RWPE2 (cell line): ENCODE data around the gene SLC10A6.
A peak's percentile ranks its signal among the peaks of the same experiment; 100 is the strongest.

Experiments
- ATAC-seq: fragments of 200-7000 bp; cut with Tn5 transposase; 3 replicates; pipeline ENCODE4 v1.9.1; 2021; ENCODE audit warnings: low read depth
- DNase-seq: peaks from one replicate; pipeline ENCODE4 v3.0.0-alpha.2; 2020; ENCODE audit warnings: low spot score
- H3K27ac ChIP-seq: fragments of 450-650 bp; 2 replicates; pipeline ENCODE4 v1.5.1; 2017; ENCODE audit warnings: mild to moderate bottlenecking; ENCODE audit not compliant: poor library complexity, severe bottlenecking
- H3K27me3 ChIP-seq: fragments of 250-450 bp; sonication (Bioruptor Pico); 2 replicates; pipeline ENCODE4 v1.5.1; 2021; ENCODE audit warnings: mild to moderate bottlenecking, moderate library complexity; ENCODE audit not compliant: insufficient read depth, poor library complexity, severe bottlenecking
- H3K36me3 ChIP-seq: fragments of 250-450 bp; sonication (Bioruptor Pico); 2 replicates; pipeline ENCODE4 v1.5.1; 2020; ENCODE audit warnings: low read depth, mild to moderate bottlenecking, moderate library complexity
- H3K4me1 ChIP-seq: fragments of 250-450 bp; sonication (Bioruptor Pico); 2 replicates; pipeline ENCODE4 v1.5.1; 2021; ENCODE audit warnings: mild to moderate bottlenecking, moderate library complexity; ENCODE audit not compliant: insufficient read depth, poor library complexity, severe bottlenecking
- H3K4me3 ChIP-seq: fragments of 250-450 bp; sonication (Bioruptor Pico); 2 replicates; pipeline ENCODE4 v1.5.1; 2021; ENCODE audit warnings: mild to moderate bottlenecking, moderate library complexity; ENCODE audit not compliant: severe bottlenecking
- H3K9me3 ChIP-seq: fragments of 250-450 bp; sonication (Bioruptor Pico); 2 replicates; pipeline ENCODE4 v1.5.1; 2021; ENCODE audit warnings: mild to moderate bottlenecking, moderate library complexity; ENCODE audit not compliant: severe bottlenecking
- CTCF ChIP-seq: fragments of 450-650 bp; IDR thresholded peaks from one replicate; pipeline ENCODE4 v1.5.1; 2017; ENCODE audit warnings: mild to moderate bottlenecking, moderate library complexity; ENCODE audit not compliant: poor library complexity, severe bottlenecking

Gene SLC10A6

DNA sequence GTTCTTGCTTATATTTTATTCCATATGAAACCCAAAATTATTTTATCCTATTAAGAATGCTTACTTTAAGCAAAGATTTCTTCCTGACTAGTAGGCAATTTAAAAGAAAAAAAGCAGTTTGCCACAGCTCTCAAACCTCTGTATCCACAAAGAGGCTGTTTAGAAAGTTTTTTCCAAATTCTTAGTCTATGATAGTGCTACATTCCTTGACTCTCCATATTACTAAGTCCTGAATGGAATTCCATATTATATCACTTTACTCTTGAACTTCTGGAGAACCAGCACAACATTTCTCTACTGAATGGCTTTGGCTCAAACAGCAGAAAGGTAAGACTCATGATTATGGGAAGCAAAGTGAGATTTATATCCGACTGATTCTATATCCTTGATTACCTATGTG, 8.3 kb downstream of the SLC10A6 start:
- DNase-seq = no peak
- TF ChIP-seq CTCF = no peak

DNA sequence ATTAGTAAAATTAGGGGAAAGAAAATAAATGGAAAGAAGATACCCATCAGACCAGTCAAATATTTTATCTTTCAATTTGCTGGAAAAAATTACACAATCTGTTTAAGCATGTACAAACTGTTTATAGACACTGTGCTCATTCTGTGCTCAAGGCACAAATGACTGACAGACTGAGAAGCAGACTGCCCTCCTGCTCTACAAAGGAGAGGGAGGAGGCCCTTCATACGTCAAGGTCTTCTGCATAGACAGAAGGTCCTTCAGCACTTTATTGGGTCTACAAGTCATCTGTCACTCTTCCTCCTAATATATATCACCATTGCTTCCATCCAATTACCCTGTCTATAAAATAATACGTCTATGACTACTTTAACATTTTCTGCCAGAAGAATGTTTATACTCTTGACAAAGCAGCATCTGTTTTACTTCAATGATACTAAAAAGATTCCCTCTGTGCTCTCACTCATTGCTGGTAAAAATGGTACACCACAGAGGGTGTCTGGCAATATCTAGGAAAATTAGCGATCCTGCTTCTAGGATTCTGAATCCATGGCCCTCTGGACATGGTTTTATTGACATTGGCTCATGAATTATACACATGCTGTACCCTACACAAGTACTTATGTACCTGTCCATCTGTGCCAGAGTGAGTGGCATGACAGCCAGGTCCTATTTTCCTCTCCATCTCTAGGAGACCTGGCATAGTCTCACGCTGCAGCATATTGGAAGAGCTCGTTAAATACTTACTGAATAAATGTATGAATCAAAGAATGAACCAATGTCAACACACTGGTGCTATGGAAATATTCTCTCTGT, 11.3 kb downstream of the SLC10A6 start:
- Histone ChIP-seq H3K9me3 (no peaks in the 10 kb centered on the region), H3K4me1 (peaks cover 20% of the 10 kb centered on the region), H3K27me3 (no peaks in the 10 kb centered on the region), H3K4me3 (no peak overlapping the region), H3K27ac (no peak overlapping the region), H3K36me3 (no peaks in the 10 kb centered on the region)
- DNase-seq (no peak), ATAC-seq (no peak)
- no peak for TF ChIP-seq CTCF

More for the DNA sequence above, 8.3 kb downstream of the SLC10A6 start:
- Histone ChIP-seq H3K4me1 (peaks cover 26% of the 10 kb centered on the region), H3K9me3 (no peaks in the 10 kb centered on the region), H3K27ac (peak overlapping the region; percentile 88), H3K4me3 (no peak overlapping the region), H3K36me3 (no peaks in the 10 kb centered on the region), H3K27me3 (no peaks in the 10 kb centered on the region)
- ATAC-seq = peak; percentile 43

GRCh38 chr4:86835677-86836076, 13.5 kb downstream of the SLC10A6 start:
- Histone ChIP-seq H3K4me1 (peaks cover 19% of the 10 kb centered on the region), H3K4me3 (no peak overlapping the region), H3K27ac (no peak overlapping the region), H3K27me3 (no peaks in the 10 kb centered on the region), H3K36me3 (no peaks in the 10 kb centered on the region), H3K9me3 (no peaks in the 10 kb centered on the region)
- no peak for TF ChIP-seq CTCF
- ATAC-seq (no peak), DNase-seq (no peak)

DNA sequence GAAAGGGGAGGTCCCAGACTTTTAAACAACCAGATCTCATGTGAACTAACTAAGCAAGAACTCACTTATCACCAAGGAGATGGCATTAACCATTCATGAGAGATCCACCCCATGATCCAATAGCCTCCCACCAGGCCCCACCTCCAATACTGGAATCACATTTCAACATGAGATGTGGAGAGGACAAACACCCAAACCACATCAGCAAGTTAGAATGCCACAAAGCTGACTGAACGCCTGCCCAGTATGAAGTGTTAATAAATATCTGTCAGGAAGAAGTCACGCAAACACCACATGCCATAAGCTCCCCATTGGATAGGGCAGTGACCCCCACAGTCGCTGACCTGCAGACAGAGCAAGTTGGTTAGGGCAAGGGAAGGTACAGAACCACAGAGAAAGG, 14.3 kb downstream of the SLC10A6 start:
- ATAC-seq = no peak
- H3K27me3 ChIP-seq = no peaks in the 10 kb centered on the region
- no peak for TF ChIP-seq CTCF

GRCh38 chr4:86833615-86834014, 15.6 kb downstream of the SLC10A6 start:
- H3K36me3 ChIP-seq = no peaks in the 10 kb centered on the region
- H3K4me1 ChIP-seq = peaks cover 17% of the 10 kb centered on the region
- DNase-seq (no peak), ATAC-seq (no peak)
- TF ChIP-seq CTCF = no peak
- no peak overlapping the region for H3K4me3 ChIP-seq
- no peaks in the 10 kb centered on the region for H3K9me3 ChIP-seq
- no peak overlapping the region for H3K27ac ChIP-seq
- no peaks in the 10 kb centered on the region for H3K27me3 ChIP-seq

More for the DNA sequence above, 14.3 kb downstream of the SLC10A6 start:
- H3K27ac ChIP-seq = no peak overlapping the region
- no peak overlapping the region for H3K4me3 ChIP-seq
- H3K36me3 ChIP-seq = no peaks in the 10 kb centered on the region
- DNase-seq = no peak
- no peaks in the 10 kb centered on the region for H3K9me3 ChIP-seq
- peaks cover 17% of the 10 kb centered on the region for H3K4me1 ChIP-seq
